Esophagus squamous epithelium (tissue), 4 donors: Measurements from ENCODE around the gene MRPS15.

Experiments used
- POLR2A ChIP-seq, 4 donors: fragments of 450-650 bp; IDR thresholded peaks; one replicate each; pipeline ENCODE4 v1.6.1; 2017; ENCODE audit warnings: antibody characterized with exemption in 4 of 4, mild to moderate bottlenecking in 4 of 4, moderate library complexity in 3 of 4
- TF ChIP-seq, protein P1 (sequence below), 6 experiments: fragments of 450-650 bp in 4 of 6; fragments of 200-600 bp in 2 of 6; sonication (generic) in 2 of 6; IDR thresholded peaks; one replicate each; pipeline ENCODE4 v1.5.1; 2016 to 2019; ENCODE audit warnings: antibody characterized with exemption in 6 of 6, mild to moderate bottlenecking in 4 of 6, moderate library complexity in 4 of 6

- no peak for TF ChIP-seq POLR2A (IDR thresholded peaks at IDR 0.05)
- TF ChIP-seq, protein P1, sequence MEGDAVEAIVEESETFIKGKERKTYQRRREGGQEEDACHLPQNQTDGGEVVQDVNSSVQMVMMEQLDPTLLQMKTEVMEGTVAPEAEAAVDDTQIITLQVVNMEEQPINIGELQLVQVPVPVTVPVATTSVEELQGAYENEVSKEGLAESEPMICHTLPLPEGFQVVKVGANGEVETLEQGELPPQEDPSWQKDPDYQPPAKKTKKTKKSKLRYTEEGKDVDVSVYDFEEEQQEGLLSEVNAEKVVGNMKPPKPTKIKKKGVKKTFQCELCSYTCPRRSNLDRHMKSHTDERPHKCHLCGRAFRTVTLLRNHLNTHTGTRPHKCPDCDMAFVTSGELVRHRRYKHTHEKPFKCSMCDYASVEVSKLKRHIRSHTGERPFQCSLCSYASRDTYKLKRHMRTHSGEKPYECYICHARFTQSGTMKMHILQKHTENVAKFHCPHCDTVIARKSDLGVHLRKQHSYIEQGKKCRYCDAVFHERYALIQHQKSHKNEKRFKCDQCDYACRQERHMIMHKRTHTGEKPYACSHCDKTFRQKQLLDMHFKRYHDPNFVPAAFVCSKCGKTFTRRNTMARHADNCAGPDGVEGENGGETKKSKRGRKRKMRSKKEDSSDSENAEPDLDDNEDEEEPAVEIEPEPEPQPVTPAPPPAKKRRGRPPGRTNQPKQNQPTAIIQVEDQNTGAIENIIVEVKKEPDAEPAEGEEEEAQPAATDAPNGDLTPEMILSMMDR (IDR thresholded peaks at IDR 0.05) = no peak
Measured at GRCh38 chr1:36421649-36422048, 42.5 kb downstream of the MRPS15 start.
